AG04450 (cell line): ENCODE measurements around the gene ANKRD28. TPM values are rescaled to one million over a fixed set of nuclear protein-coding genes. Genes with fewer than 3 reads are reported as not detected.
A peak's percentile ranks its signal among the peaks of the same experiment; 100 is the strongest.

ENCODE experiments used
- CTCF ChIA-PET: fragments of 300-600, 350-600 bp; formaldehyde crosslinking; extraction: SDS; loops from one replicate; lab custom pipeline; 2022; ENCODE audit warnings: antibody characterized with exemption, inconsistent platforms; lab: Charles Lee
- POLR2A ChIA-PET: fragments of 350-600 bp; formaldehyde crosslinking; extraction: SDS; loops from one replicate; lab custom pipeline; 2021; ENCODE audit warnings: antibody characterized with exemption, inconsistent platforms; lab: Yijun Ruan, JAX
- DNase-seq: peaks from one replicate; pipeline ENCODE4 v3.0.0-alpha.2; 2011; ENCODE audit warnings: low read depth, low spot score
- H3K27ac ChIP-seq: one replicate; pipeline ENCODE4 v1.5.1; 2012; ENCODE audit warnings: low read depth, low read length, control low read depth
- H3K27me3 ChIP-seq: one replicate; pipeline ENCODE4 v1.6.0; 2012; ENCODE audit warnings: low read length; ENCODE audit not compliant: control insufficient read depth, insufficient read depth
- H3K4me3 ChIP-seq: 2 replicates; pipeline ENCODE4 v1.5.1; 2011; ENCODE audit warnings: mild to moderate bottlenecking, low read depth, low read length, control low read depth
- H3K9me3 ChIP-seq: 2 replicates; pipeline ENCODE4 v1.5.1; 2012; ENCODE audit warnings: low read length; ENCODE audit not compliant: control insufficient read depth, insufficient read depth
- polyA plus RNA-seq: library from polyadenylated mRNA; depleted of rRNA; stranded (reverse); fragments of >200 nt; gene quantifications from 2 replicates; pipeline ENCODE4 v1.2.3, GENCODE V29; 2011
- TF ChIP-seq, protein P1 (sequence below): IDR thresholded peaks from 2 replicates; pipeline ENCODE4 v1.5.1; 2011; ENCODE audit warnings: low read depth, low read length, control low read depth, inconsistent platforms

ANKRD28 gene
- polyA plus RNA-seq, 1 experiment: 134 TPM

DNA sequence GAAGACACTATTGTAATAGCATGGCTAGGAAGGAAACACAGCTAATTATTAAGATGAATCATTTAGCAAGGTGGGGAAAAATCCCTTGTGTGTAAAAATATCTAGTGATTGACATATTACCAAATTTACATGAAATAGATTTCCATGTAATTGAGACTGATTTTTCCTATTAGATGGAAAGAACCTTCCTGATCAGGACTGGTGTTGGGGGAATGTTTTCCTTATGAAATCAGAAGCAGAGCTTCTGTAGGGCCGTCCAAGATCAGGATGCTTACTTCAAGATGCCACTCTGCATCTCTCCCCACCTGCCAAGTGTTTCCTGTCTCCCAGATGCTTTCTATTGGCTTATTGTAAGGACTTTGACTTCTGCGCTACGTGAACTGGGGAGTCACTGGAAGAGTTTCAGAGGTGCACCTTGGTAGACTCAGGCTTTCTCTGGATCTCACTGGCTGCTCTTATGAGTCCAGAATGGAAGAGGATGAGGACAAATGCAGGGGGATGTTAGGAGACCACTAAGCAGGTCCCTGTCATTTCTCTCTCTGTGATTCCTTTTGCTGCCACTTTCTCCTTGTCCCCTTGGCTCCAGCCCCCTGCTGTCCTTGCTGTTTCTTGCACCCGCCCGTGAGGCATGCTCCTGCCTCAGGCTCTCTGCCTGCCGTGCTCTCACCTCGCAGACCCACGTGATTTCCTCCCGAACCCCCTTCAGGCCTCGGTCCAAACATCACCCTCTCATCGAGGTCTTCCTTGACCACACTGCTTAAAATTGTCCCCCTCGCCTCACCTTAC, 166.2 kb downstream of the ANKRD28 start:
- Histone ChIP-seq H3K9me3 (no peaks in the 10 kb centered on the region), H3K27ac (peak overlapping the region; percentile 11), H3K27me3 (no peaks in the 10 kb centered on the region), H3K4me3 (no peak overlapping the region)
- CTCF ChIA-PET: interaction anchor here (1.1 to 6.1 kb wide), 3 partner anchors 71 to 181 kb away, joined by 3 to 75 read pairs (median 3); no protein-coding TSS in a partner anchor
- POLR2A ChIA-PET: no interaction called here
- no peak for DNase-seq
- TF ChIP-seq, protein P1, sequence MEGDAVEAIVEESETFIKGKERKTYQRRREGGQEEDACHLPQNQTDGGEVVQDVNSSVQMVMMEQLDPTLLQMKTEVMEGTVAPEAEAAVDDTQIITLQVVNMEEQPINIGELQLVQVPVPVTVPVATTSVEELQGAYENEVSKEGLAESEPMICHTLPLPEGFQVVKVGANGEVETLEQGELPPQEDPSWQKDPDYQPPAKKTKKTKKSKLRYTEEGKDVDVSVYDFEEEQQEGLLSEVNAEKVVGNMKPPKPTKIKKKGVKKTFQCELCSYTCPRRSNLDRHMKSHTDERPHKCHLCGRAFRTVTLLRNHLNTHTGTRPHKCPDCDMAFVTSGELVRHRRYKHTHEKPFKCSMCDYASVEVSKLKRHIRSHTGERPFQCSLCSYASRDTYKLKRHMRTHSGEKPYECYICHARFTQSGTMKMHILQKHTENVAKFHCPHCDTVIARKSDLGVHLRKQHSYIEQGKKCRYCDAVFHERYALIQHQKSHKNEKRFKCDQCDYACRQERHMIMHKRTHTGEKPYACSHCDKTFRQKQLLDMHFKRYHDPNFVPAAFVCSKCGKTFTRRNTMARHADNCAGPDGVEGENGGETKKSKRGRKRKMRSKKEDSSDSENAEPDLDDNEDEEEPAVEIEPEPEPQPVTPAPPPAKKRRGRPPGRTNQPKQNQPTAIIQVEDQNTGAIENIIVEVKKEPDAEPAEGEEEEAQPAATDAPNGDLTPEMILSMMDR: 0 out of 2 replicates have a peak, but pooled peaks have one; percentile 5

DNA sequence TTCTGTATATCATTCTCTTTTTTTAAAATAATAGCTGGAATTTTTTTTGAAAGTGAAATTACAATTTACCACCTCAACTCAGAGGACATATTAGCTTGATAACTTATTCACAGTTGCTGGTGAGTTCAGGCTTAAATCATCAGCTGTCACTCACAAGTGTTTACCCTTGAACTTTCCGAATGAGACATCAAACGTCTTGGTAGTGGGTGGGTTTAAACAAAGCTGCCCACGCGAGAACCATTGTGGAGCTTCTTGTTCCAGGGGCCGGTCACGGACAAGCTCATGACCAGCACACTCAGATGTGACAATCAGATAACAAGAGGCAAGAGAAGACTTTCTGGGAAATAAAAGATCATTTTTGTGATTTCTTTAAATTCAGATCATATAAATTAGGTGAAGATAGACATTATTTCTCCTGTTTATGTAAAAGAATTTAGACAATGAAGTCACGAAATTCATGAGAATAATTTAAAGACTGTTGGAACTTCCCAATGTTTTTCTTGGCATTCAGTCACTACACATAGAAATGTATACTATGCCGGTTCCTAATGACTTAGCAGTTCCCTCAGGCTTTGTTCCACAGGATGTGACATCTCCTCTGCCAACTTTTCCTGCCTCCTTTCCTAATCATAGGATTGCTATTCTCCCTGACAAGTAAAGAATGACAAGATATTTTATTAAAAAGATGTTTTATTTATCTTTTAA, 167.0 kb downstream of the ANKRD28 start:
- CTCF ChIA-PET: interaction anchor here (0.6 to 6.1 kb wide), 19 partner anchors 10 to 622 kb away, joined by 3 to 75 read pairs (median 4); no protein-coding TSS in a partner anchor
- TF ChIP-seq, protein P1: no peak

DNA sequence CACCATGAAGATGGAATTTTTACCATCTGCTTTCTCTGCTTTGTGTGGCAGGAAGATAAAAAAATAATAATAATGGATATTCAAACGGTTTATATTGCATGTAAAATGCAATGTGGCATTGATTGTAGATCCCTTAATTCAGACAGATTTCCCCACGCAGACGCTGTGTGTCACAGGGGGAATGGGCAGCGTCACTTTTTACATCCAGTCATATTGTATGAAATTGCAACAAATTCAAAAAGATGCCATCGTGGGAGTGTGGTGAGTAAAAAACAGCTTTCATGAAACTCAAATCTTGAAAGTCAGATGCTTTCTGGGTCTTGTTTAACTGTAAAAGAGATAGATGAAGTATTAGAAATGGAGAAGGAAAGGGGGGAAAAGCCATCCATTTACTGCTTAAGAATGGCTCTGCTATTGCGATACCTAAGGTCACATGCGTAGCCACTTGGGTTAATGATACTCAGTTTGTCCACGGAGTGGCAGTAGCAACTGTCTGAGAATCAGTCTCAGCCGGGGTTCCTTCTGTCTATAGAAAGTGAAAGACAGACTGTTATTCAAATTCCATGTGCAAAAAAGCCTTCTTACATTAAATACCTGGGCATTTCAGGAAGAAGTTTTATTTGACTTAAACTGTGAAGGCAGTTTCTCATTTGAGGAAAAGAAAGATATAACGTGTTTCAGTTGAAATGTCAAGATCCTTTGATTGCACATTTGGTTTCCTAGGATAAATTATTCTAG, 167.8 kb downstream of the ANKRD28 start:
- Histone ChIP-seq H3K27ac (no peak overlapping the region), H3K27me3 (no peaks in the 10 kb centered on the region), H3K4me3 (peak overlapping the region; percentile 50), H3K9me3 (no peaks in the 10 kb centered on the region)
- TF ChIP-seq, protein P1: peak; percentile 65
- CTCF ChIA-PET: interaction anchor here (0.6 to 6.1 kb wide), 18 partner anchors 16 to 622 kb away, joined by 3 to 75 read pairs (median 4); no protein-coding TSS in a partner anchor
- no peak for DNase-seq
- POLR2A ChIA-PET: interaction anchor here (0.9 kb wide), 1 partner anchor 167 kb away, joined by 5 read pairs; no protein-coding TSS in a partner anchor

More for the DNA sequence above, 167.0 kb downstream of the ANKRD28 start:
- no peak for DNase-seq
- POLR2A ChIA-PET: interaction anchor here (0.9 kb wide), 1 partner anchor 166 kb away, joined by 5 read pairs; no protein-coding TSS in a partner anchor
- peak overlapping the region; percentile 69 for H3K27ac ChIP-seq
- H3K27me3 ChIP-seq: no peaks in the 10 kb centered on the region
- H3K9me3 ChIP-seq: no peaks in the 10 kb centered on the region
- peak overlapping the region; percentile 50 for H3K4me3 ChIP-seq

- H3K27me3 ChIP-seq: no peaks in the 10 kb centered on the region
- CTCF ChIA-PET: interaction anchor here (6.1 kb wide), 1 partner anchor 183 kb away, joined by 75 read pairs; no protein-coding TSS in a partner anchor
- no peak overlapping the region for H3K27ac ChIP-seq
- H3K4me3 ChIP-seq: no peak overlapping the region
- no peaks in the 10 kb centered on the region for H3K9me3 ChIP-seq
- POLR2A ChIA-PET: no interaction called here
- no peak for DNase-seq
- TF ChIP-seq, protein P1: no peak
These were observed 168.8 kb downstream of the ANKRD28 start for GRCh38 chr3:15628967-15629366.
